GM19239 (cell line): ENCODE measurements around the gene CHAC1.
"Not testable (repeated sequence)": the region's sequence is repeated elsewhere in the genome, so short reads cannot be mapped to it uniquely, and the experiment has no call there.

Source experiments
- DNase-seq: peaks from one replicate; pipeline ENCODE4 v3.0.0; 2011; ENCODE audit warnings: low spot score; ENCODE audit not compliant: insufficient read length
- FAIRE-seq: peaks from 2 replicates; lab custom pipeline; 2011; peaks lifted over from hg19 to GRCh38; lab: Jason Lieb, UNC

The CHAC1 gene

DNA sequence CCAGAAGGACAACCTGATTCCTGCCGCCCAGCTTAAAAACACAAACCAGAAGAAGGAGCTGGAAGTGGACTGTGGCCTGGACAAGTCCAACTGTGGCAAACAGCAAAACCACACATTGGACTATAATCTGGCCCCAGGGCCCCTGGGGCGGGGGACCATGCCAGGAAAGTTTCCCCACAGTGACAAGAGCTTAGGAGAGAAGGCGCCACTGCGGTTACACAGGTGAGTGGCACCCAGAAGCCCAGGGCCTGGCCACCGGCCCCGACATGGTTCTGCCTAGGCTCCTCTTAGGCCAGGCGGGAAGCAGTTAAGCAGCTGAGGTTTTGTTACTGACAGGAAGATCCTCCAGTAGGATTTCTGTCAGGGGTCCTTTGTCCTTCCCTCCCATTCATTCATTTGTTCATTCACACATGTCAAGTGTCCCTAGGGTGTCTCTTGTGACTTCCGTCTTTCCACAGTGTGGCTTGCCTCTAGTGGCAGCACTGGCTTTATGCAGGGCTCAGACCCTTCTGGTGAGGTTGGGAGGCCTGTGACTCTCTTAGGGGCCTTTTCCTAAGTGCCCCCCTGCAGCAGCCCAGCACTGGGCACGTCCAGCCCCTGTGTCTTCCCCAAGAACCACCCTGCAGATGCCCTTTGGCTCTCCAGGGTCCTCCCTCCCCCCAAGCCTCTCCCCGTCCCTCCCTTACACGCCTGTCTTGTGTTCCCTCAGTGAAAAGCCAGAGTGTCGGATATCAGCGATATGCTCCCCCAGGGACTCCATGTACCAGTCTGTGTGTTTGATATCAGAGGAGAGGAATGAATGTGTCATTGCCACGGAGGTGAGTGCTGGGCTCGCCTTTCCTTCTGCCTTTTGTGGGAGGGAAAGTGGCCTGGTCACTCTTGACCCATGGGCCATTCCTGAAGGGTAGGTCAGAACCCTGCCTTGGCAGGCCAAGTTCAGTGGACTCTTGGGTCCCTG is 16.3 kb upstream of the CHAC1 start:
- FAIRE-seq (no peak), DNase-seq (no peak)

DNA sequence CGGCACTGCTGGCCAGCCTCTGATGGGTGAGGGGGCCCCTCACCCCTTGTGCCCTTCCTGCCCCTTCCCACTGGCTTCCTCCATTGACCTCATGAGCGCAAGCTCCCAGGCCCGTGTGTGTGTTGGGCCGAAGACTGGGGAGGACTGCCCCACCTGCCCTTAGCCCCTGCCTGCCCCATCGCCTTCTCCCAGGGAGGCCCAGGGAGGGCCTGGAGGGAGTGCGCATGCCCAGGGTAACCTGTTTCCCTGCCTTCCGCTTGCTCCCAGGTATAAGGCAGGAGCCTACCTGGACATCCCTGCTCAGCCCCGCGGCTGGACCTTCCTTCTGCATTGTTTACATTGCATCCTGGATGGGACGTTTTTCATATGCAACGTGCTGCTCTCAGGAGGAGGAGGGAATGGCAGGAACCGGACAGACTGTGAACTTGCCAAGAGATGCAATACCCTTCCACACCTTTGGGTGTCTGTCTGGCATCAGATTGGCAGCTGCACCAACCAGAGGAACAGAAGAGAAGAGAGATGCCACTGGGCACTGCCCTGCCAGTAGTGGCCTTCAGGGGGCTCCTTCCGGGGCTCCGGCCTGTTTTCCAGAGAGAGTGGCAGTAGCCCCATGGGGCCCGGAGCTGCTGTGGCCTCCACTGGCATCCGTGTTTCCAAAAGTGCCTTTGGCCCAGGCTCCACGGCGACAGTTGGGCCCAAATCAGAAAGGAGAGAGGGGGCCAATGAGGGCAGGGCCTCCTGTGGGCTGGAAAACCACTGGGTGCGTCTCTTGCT is 15.3 kb upstream of the CHAC1 start:
- DNase-seq (no peak), FAIRE-seq (no peak)

DNA sequence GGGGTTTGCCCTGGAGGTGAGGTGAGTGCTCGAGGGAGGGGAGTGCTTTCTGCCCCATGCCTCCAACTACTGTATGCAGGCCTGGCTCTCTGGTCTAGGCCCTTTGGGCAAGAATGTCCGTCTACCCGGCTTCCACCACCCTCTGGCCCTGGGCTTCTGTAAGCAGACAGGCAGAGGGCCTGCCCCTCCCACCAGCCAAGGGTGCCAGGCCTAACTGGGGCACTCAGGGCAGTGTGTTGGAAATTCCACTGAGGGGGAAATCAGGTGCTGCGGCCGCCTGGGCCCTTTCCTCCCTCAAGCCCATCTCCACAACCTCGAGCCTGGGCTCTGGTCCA is 14.8 kb upstream of the CHAC1 start:
- DNase-seq: no peak
- FAIRE-seq: no peak

DNA sequence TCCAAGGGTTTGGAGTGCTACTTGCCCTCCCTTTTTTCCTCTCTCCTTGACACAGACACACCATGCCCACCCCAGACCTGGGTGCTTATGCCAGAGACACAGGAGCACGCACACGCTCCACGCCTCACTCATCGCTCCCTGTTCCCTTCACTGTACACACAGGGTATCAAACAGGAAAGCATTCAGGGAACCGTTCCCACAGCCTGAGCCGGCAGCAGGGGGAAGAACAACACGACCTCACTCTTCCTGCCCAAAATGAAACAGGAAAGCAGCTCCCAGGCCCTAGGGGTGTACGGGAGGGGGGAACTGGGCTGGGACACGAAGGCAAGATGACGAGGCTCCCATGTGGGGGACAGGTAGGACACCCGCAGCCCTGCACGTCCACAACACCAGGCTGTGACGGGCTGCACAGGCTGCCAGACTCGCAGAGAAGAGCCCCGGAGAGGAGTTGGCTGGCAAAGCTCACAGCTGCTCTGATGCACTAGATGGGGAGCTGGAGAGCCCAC is 12.9 kb upstream of the CHAC1 start:
- FAIRE-seq (peak; percentile 94), DNase-seq (no peak)

DNA sequence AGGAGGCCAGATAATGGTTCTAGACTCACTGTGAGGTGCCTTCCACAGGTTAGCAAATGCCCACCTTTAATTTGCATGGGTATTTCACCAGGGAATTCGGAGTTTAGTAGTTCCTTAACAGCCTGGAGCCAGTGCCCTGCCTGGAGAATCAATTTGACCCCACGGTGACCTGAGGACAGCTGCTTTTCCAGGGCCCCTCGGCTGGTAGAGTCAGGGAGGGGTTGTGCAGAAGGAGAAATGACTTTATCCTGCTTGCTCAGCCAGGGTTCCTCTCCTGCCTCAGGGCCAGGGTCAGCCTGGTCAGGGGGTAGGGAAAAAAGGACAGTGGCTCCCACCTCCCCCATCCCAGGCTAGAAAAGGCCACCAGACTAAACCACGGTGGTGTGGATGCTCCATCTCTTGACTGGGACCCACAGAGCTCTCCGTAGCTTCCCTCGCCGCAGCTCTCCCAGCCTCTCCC is 12.2 kb upstream of the CHAC1 start:
- no peak for DNase-seq
- peak; percentile 21 for FAIRE-seq

DNA sequence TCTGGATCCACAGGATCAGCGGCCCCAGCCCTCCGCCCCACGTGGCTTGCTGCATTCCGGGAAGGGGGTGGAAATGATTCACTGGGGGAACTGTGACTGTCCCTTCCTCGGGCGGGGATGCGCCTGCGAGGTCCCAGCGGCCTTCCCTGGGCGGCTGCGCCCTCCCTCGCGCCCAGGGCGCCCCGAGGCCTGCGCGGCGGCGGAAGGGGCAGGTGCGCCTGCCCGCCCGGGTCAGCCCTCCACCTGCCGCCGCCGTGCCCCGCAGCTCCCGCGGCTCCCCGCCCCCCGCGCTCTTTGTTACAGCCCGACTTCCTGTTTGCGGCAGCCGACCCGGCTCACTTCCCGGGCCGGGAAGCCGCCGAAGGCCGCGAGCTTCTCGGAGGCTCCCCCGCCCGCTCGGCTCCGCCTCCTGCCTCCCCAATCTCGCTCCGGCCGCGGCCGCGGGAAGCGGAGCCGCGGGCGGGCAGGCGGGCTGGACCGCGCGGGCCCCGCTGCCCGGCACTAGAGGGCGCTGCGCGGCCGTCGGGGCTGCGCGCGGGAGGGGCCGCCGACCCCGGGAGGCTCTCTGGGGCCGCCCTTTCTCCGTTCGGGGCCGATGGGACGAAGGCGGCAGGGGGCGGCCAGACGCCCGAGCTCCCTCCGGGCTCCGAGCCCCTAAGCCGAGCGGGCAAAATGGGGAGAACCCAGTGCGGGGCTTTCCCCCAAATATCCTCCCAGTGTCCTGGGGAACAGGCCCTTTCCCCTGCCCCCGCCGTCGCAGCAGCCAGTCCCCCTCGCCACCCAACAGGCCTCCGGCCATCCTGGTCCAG is 11.5 kb upstream of the CHAC1 start:
- peak; percentile 85 for DNase-seq
- peak; percentile 45 for FAIRE-seq

DNA sequence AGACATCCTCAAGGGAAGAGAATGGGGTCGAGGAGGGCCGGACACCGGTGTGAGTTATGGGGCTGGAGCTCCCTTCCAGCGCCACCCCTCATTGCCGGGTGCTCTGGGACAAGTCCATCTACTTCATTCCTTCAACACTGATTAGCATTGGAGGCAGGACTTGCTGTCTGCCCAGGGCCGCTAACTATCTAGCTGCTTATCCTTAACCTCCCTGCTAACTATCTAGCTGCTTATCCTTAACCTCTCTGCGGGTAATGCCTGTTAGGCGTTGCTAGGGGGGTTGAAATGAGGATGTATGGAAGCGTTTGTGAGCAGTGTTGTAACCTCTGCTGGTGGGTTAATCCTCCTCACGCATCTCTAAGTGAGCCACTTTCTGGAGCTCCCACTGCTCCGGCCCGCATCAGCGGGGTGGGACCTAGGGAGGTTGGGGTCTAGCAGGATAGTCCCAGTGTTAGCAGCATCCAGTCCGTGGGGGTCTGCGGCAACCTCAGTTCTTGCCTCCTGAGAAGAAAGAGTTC is 10.9 kb upstream of the CHAC1 start:
- FAIRE-seq (peak; percentile 64), DNase-seq (no peak)

DNA sequence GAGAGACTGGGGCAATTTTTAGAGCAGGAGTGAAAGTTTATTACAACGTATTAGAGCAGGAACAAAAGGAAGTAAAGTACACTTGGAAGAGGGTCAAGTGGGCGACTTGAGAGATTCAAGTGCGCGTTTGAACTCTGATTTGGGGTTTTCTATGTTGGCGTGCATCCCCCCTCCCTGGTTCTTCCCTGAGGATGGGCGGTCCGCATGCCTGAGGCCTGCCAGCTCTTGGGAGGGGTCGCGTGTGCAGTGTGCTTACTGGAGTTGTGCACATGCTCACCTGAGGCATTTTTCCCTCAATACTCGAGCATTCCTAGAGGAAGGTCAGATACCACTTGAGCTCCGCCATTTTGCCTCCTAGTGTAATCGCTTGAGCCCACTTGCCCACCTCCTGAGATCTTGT is 10.4 kb upstream of the CHAC1 start:
- DNase-seq: no peak
- no peak for FAIRE-seq

DNA sequence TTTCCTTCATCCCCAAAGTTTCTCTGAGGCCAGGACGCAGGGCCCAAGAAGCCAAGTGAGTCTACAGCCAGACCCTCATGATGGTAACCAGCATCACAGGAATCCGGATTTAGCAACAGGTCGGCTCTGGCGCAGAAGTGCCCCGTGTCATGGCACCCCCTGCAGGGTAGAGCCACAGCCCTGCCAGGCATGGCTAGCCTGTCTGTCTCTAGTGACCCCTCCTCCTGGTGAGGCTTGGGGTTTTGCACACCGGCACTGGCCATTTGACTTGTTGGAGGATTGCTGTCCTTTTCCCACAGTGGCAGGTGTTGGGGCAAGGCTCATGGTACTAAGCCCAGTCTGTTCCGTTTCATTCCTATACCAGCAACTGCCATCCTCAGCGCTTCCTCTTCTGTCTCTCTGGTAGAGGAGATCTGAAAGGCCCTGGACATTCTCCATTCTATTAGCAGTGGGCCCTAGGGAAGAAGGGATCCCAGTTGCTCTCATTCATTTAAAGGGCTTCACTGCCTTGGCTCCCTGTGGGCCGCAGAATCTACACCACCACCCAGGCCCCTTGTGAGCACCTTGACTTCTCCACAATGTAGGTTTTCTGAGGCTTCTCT is 9.4 kb upstream of the CHAC1 start:
- DNase-seq: no peak
- FAIRE-seq: no peak

DNA sequence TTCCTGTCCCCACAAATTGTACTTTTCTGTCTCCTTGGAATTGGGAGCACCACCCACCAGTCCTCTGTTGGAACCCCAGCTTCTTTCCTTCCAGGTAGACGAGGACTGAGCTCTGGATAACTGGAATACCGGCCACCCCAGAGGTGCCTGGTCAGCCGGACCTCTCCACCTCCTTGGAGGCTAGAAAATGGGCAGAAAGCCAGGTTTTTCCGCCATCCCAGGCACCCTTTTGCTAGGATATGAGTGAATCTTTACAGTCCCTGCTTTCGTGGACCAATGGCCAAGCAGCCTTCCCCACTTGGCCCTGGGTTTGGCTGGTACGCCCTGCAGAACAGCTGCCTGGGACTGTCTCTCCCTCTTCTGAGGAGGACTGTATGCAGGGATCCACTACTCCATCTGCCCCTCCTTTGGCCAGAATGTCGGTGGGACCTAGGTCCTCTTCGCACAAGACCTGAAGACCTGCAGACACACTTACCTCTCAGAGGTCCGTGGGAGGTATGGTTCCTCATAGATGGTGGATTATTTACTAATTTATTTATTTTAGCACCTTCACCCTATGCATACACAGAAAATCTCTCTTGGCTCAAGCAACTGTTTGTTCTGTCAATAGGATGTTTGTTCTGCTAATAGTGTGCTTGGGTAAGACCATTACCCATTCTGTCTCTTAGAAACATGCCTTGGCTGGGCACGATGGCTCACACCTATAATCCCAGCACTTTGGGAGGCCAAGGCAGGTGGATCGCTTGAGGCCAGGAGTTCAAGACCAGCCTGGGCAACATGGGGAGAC is 8.6 kb upstream of the CHAC1 start:
- DNase-seq: no peak
- FAIRE-seq: no peak

DNA sequence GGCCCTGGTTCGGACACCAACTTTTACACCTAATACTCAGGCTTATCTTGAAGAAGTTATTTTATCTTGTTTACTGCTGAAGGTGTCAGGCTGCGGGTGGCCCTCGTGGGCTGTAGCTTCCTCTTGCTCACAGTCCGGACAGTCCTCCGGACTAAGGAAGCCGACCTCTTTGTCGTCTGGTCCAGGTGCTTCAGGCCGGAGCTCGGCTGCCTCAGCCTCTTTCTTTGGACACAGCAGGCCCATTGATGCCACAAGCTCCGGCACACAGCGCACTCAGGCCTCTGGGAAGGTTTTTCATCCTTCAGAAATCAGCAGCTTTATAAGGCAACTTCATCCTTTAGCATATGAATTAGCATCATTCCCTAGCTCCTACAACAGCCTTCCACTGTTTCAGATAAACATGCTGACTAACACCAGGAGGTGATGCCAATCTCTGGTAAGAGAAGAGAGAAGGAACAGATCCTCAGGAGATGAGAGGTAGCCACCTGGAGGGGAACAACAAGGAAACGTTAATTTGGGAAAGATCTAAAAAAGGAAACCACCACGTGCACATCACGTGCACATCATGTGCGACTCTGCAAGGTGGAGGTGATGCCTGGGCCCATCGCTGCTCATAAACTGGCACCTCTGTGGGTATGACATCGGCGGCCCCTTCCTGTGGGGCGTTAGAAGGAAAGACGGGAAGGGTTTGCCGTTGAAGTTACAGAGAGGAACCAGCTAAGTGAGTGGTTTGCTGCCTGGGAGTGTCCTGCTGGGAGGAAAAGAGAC is 4.4 kb upstream of the CHAC1 start:
- DNase-seq: no peak
- no peak for FAIRE-seq

DNA sequence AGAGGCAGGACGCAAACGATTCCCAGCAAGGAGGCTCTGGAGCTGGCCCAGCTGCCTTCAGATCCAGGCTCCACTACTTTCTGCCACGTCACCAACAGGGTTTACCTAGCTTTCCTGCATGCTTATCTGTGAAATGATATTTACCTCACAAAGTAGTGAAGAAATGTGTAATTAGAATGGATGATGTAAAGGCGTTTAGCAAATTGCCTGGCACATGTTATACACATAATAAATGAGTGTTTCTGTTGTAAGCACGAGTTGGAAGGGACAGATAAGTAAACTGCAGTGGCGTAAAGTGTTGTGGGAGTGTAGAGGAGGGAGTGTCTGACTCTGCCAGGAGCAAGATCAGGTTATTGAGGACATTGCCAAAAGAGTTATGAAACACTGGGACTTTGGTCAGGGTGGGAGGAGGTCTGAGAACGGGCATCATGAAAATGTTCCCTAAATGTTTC is 3.5 kb upstream of the CHAC1 start:
- DNase-seq: no peak
- no peak for FAIRE-seq

DNA sequence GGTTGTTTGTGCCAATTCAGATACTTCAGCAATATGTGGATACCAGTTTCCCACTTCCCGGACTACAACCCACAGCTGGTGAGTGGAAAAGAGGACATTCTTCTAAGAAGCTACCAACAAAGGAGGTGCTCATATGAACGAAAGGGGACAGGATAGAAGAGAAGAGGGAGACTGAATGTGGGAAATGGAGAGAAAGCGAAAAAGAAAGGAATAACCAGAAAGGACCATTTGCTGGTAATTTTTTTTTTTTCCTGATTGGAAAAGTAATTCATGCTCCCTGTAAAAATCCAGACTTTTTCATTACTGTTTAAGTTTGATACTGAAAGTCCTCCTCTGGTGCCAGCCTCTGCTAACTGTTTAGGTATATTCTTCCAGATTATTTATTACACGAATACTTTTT is 1.5 kb upstream of the CHAC1 start:
- no peak for FAIRE-seq

DNA sequence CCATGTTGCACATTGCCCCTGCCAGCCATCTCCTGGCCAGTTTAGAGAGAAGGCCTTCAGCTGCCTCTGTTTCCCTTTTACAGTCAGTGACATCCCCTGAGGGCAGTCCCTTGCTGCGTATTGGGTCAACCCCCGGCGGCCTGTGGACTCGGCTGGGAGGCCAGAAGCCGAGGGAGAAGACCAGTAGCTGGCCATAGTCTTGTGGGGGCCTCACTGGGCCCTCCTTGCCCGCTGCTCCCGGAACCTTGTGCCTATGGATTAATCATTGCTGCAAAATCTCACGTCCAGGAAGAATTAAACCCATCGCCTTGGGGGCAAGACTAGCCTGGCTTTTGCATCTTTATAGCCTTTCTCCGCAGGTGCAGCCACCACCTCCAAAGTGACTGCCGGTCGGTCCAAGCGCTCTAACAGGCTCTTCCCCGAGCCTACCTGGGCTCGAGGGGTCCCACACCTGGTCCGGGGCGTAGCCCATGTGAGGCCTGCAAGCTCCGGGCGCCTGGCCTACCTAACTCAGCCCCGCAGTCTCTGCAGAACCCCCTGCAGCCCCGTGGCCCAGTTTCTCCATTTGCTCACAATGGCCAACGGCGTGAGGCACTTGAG is 870 bp upstream of the CHAC1 start:
- no peak for DNase-seq
- no peak for FAIRE-seq

More for the DNA sequence above, 1.5 kb upstream of the CHAC1 start:
- no peak for DNase-seq

DNA sequence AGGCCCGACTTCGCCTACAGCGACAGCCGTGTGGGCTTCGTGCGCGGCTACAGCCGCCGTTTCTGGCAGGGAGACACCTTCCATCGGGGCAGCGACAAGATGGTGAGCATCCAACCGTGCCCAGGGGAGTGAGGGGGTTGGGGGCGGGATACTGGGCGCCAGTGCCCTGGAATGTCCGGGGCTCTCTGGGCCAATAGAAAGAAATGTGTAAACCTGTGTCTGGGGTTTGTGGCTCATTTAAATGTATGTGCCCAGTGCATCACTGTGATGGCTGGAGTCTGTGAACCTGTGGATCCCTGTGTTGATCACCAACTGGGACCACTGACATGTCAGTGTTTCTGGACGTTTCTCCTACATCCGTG is 423 bp downstream of the CHAC1 start:
- DNase-seq (no peak), FAIRE-seq (no peak)

DNA sequence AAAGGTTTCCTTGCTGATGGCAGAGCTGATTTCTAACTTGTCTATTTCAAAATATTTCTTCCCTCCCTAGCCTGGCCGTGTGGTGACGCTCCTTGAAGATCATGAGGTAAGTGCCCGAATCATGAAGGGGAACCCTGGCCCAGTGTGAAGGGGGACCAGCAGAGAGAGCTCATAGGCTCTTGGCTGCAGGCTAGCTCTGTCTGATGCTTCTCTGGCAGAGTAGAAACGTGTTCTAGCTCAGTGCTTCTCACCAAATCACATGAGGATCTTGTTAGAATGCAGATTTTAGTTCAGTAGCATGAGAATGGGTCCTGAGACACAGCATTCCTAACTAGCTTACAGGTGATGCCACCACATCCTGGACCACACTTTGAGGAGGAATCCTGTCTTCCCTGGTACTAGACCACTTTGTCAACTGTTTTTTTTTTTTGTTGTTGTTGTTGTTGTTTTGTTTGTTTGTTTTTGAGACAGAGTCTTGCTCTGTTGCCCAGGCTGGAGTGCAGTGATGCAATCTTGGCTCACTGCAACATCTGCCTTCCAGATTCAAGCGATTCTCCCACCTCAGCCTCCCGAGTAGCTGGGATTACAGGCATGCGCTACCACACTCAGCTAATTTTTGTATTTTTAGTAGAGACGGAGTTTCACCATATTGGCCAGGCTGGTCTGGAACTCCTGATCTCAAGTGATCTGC is 1.0 kb downstream of the CHAC1 start:
- not testable (repeated sequence) for FAIRE-seq, DNase-seq
